HCT116 (cell line): ENCODE data around the gene CENPT.

ENCODE experiments used
- EGR1 ChIP-seq: IDR thresholded peaks from 2 replicates; pipeline ENCODE4 v1.6.1; 2012; ENCODE audit warnings: low read depth
- EZH2 ChIP-seq: fragments of 200-600 bp; sonication (generic); IDR thresholded peaks from 2 replicates; pipeline ENCODE4 v1.6.1; 2017; ENCODE audit warnings: antibody characterized with exemption, mixed run types
- FOSL1 ChIP-seq: IDR thresholded peaks from 2 replicates; pipeline ENCODE4 v1.6.1; 2012; ENCODE audit warnings: low read depth
- JUND ChIP-seq: IDR thresholded peaks from 2 replicates; pipeline ENCODE4 v1.6.1; 2012
- POLR2A ChIP-seq: IDR thresholded peaks from 2 replicates; pipeline ENCODE4 v1.7.0; 2011; ENCODE audit warnings: borderline replicate concordance; ENCODE audit not compliant: insufficient read depth, insufficient read length; ENCODE audit errors: extremely low read depth
- POLR2AphosphoS5 ChIP-seq: IDR thresholded peaks from 2 replicates; pipeline ENCODE4 v1.6.1; 2011; ENCODE audit warnings: mild to moderate bottlenecking, low read depth, low read length, moderate library complexity
- RAD21 ChIP-seq: IDR thresholded peaks from 2 replicates; pipeline ENCODE4 v1.6.1; 2012; ENCODE audit warnings: low read depth, mild to moderate bottlenecking
- SIN3A ChIP-seq: IDR thresholded peaks from 2 replicates; pipeline ENCODE4 v1.6.1; 2012; ENCODE audit warnings: low read depth
- SRF ChIP-seq: IDR thresholded peaks from 2 replicates; pipeline ENCODE4 v1.6.1; 2012; ENCODE audit warnings: low read depth
- YY1 ChIP-seq: IDR thresholded peaks from 2 replicates; pipeline ENCODE4 v1.6.1; 2011; ENCODE audit warnings: low read length, low read depth, moderate library complexity, mild to moderate bottlenecking; ENCODE audit not compliant: insufficient replicate concordance; ENCODE audit errors: extremely low read depth
- ZBTB33 ChIP-seq: IDR thresholded peaks from 2 replicates; pipeline ENCODE4 v1.6.1; 2011; ENCODE audit warnings: mild to moderate bottlenecking, low read length, moderate library complexity; ENCODE audit not compliant: insufficient replicate concordance; ENCODE audit errors: extremely low read depth
- TF ChIP-seq, protein P1 (sequence below), 3 experiments: fragments of 200-600 bp in 1 of 3; sonication (generic) in 1 of 3; IDR thresholded peaks in 2 of 3; conservative IDR thresholded peaks in 1 of 3; 2 replicates each; pipeline ENCODE4 v1.5.1; 2012 to 2017; ENCODE audit warnings: low read depth in 2 of 3, low read length in 2 of 3, antibody characterized with exemption in 1 of 3, borderline replicate concordance in 1 of 3, control low read depth in 1 of 3, mild to moderate bottlenecking in 1 of 3, mixed read lengths in 1 of 3, mixed run types in 1 of 3, moderate library complexity in 1 of 3; ENCODE audit not compliant: insufficient read depth in 1 of 3
- TF ChIP-seq, protein P2 (sequence below): IDR thresholded peaks from 2 replicates; pipeline ENCODE4 v1.6.1; 2012; ENCODE audit warnings: low read depth

- TF ChIP-seq POLR2A (no peak), POLR2AphosphoS5 (no peak), ZBTB33 (no peak), EGR1 (no peak), RAD21 (no peak), FOSL1 (no peak), EZH2 (no peak), SIN3A (no peak), SRF (no peak), JUND (no peak), YY1 (no peak)
- TF ChIP-seq, protein P1, sequence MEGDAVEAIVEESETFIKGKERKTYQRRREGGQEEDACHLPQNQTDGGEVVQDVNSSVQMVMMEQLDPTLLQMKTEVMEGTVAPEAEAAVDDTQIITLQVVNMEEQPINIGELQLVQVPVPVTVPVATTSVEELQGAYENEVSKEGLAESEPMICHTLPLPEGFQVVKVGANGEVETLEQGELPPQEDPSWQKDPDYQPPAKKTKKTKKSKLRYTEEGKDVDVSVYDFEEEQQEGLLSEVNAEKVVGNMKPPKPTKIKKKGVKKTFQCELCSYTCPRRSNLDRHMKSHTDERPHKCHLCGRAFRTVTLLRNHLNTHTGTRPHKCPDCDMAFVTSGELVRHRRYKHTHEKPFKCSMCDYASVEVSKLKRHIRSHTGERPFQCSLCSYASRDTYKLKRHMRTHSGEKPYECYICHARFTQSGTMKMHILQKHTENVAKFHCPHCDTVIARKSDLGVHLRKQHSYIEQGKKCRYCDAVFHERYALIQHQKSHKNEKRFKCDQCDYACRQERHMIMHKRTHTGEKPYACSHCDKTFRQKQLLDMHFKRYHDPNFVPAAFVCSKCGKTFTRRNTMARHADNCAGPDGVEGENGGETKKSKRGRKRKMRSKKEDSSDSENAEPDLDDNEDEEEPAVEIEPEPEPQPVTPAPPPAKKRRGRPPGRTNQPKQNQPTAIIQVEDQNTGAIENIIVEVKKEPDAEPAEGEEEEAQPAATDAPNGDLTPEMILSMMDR (IDR thresholded peaks at IDR 0.05 in 2 of 3, conservative IDR thresholded peaks at IDR 0.05 in 1 of 3; ENCODE audit: borderline replicate concordance in 1 of 3, insufficient read depth in 1 of 3, low read depth in 2 of 3, low read length in 2 of 3): no peak
- TF ChIP-seq, protein P2, sequence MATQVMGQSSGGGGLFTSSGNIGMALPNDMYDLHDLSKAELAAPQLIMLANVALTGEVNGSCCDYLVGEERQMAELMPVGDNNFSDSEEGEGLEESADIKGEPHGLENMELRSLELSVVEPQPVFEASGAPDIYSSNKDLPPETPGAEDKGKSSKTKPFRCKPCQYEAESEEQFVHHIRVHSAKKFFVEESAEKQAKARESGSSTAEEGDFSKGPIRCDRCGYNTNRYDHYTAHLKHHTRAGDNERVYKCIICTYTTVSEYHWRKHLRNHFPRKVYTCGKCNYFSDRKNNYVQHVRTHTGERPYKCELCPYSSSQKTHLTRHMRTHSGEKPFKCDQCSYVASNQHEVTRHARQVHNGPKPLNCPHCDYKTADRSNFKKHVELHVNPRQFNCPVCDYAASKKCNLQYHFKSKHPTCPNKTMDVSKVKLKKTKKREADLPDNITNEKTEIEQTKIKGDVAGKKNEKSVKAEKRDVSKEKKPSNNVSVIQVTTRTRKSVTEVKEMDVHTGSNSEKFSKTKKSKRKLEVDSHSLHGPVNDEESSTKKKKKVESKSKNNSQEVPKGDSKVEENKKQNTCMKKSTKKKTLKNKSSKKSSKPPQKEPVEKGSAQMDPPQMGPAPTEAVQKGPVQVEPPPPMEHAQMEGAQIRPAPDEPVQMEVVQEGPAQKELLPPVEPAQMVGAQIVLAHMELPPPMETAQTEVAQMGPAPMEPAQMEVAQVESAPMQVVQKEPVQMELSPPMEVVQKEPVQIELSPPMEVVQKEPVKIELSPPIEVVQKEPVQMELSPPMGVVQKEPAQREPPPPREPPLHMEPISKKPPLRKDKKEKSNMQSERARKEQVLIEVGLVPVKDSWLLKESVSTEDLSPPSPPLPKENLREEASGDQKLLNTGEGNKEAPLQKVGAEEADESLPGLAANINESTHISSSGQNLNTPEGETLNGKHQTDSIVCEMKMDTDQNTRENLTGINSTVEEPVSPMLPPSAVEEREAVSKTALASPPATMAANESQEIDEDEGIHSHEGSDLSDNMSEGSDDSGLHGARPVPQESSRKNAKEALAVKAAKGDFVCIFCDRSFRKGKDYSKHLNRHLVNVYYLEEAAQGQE: no peak
Measured at GRCh38 chr16:67871256-67871655, 23.8 kb upstream of the CENPT start.
